Large intestine (tissue), 3 donors: ENCODE results near the gene FGF12. TPM values are rescaled to one million over a fixed set of nuclear protein-coding genes. Genes with fewer than 3 reads are reported as not detected.

Source experiments
- DNase-seq, 2 donors: peaks; one replicate each; pipeline versions ENCODE4 v3.0.0 to v3.0.0-alpha.2; 2013
- H3K27ac ChIP-seq: one replicate; pipeline ENCODE4 v1.5.1; 2013; ENCODE audit warnings: low read length
- H3K27me3 ChIP-seq: 2 replicates; pipeline ENCODE4 v1.6.1; 2013; ENCODE audit warnings: low read length; ENCODE audit not compliant: control insufficient read depth, insufficient read depth
- H3K36me3 ChIP-seq: 2 replicates; pipeline ENCODE4 v1.6.1; 2013; ENCODE audit warnings: low read length; ENCODE audit not compliant: control insufficient read depth, insufficient read depth
- H3K4me1 ChIP-seq: one replicate; pipeline ENCODE4 v1.6.1; 2013; ENCODE audit warnings: low read length; ENCODE audit not compliant: control insufficient read depth, insufficient read depth
- H3K4me3 ChIP-seq: one replicate; pipeline ENCODE4 v1.5.1; 2013; ENCODE audit warnings: low read length
- H3K9me3 ChIP-seq: one replicate; pipeline ENCODE4 v1.6.1; 2013; ENCODE audit warnings: mild to moderate bottlenecking, low read depth, low read length, moderate library complexity; ENCODE audit not compliant: control insufficient read depth
- WGBS: methylation state at CpG from one replicate; pipeline ENCODE4 v1.1.5; 2013; ENCODE audit warnings: low lambda C conversion rate; ENCODE audit not compliant: insufficient coverage; 5-methylcytosine and 5-hydroxymethylcytosine counted together
- polyA plus RNA-seq: library from polyadenylated mRNA; unstranded; fragments of 120-200 nt; gene quantifications from one replicate; pipeline ENCODE4 v1.2.1, GENCODE V29; 2013

FGF12 gene
- polyA plus RNA-seq, 1 donor = 2.1 TPM

DNA sequence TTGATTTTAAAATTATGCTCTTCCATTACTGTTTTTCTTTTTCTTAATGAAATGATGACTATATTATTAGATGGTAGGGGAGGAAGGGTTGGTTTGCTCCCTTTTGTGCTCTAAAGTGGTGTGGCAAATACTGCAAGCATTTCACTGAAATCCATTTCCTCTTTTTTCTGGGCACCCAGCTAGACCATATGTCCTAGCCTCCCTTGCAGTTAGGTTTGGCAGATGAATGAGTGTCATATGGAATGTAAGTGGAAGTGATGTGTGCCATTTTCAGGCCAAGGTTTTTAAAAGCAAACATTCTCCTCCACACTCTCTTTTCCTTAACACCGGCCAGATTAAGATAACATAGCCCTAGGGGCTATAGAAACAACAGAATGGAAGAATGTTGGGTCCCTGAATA lies 363.0 kb downstream of the FGF12 start:
- no peaks in the 10 kb centered on the region for H3K9me3 ChIP-seq
- DNase-seq = no peak
- no peak overlapping the region for H3K27ac ChIP-seq
- no CpG with 5 or more reads among the region's 1 CpG for whole genome bisulfite sequencing
- H3K36me3 ChIP-seq = no peaks in the 10 kb centered on the region
- H3K4me1 ChIP-seq = no peaks in the 10 kb centered on the region
- H3K4me3 ChIP-seq = no peak overlapping the region
- no peaks in the 10 kb centered on the region for H3K27me3 ChIP-seq

DNA sequence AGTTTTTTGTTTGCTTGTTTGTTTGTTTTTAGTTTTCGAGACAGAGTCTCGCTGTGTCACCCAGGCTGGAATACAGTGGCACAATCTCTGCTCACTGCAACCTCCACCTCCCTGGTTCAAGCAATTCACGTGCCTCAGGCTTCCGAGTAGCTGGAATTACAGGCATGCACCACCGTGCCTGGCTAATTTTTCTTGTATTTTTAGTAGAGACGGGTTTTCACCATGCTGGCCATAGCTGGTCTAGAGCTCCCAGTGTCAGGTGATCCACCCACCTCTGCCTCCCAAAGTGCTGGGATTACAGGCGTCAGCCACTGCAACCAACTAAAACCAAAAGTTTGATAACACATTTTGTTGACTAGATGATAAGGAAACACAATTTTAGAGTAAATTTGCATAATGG lies 372.7 kb downstream of the FGF12 start:
- WGBS = no CpG with 5 or more reads among the region's 7 CpGs
- H3K4me3 ChIP-seq = no peak overlapping the region
- H3K9me3 ChIP-seq = no peaks in the 10 kb centered on the region
- DNase-seq = no peak
- no peaks in the 10 kb centered on the region for H3K27me3 ChIP-seq
- H3K27ac ChIP-seq = no peak overlapping the region
- H3K4me1 ChIP-seq = no peaks in the 10 kb centered on the region
- no peaks in the 10 kb centered on the region for H3K36me3 ChIP-seq

DNA sequence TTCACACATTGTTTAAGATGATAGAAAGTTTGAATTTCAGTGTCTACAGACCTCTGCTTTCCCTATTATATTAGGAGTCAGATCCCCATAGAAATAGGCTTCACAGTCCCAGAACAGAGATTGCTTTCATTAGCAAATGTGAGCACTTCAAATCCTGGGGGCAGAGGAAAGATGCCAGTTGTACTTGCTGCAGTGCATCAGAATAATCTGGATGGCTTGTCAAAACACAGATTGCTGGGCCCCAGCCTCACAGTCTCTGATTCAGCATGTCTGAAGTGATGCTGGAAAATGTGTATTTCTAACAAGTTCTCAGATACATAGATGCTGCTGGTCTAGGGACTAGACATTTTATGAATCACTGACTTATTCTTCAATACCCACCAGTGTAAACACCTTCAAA lies 375.2 kb downstream of the FGF12 start:
- Histone ChIP-seq H3K9me3 (no peaks in the 10 kb centered on the region), H3K4me1 (no peaks in the 10 kb centered on the region), H3K27me3 (no peaks in the 10 kb centered on the region), H3K4me3 (no peak overlapping the region), H3K36me3 (no peaks in the 10 kb centered on the region), H3K27ac (no peak overlapping the region)
- DNase-seq = no peak

DNA sequence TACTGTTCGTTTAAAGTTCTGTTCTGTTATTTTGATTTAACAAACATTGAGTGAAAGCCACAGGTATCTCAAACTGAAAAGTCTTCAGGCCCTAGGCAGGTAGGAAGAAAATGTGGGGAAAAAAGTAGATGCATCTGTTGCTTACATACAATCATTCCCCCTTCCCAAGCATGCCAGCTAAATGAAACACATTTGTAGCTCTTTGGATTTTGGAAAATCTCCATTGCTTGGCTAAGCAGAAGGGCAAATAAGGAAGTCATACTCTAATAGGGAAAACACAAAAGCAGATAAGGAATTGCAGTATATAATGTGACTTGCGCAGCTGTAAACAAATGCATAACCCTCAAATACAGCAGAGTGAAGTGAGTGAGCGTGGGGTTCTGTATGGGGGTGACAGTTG lies 375.9 kb downstream of the FGF12 start:
- WGBS = 83% methylated on average over 2 of the region's 3 CpGs
- no peak overlapping the region for H3K27ac ChIP-seq
- H3K9me3 ChIP-seq = no peaks in the 10 kb centered on the region
- H3K4me1 ChIP-seq = no peaks in the 10 kb centered on the region
- no peaks in the 10 kb centered on the region for H3K36me3 ChIP-seq
- H3K27me3 ChIP-seq = no peaks in the 10 kb centered on the region
- DNase-seq = no peak
- H3K4me3 ChIP-seq = no peak overlapping the region

DNA sequence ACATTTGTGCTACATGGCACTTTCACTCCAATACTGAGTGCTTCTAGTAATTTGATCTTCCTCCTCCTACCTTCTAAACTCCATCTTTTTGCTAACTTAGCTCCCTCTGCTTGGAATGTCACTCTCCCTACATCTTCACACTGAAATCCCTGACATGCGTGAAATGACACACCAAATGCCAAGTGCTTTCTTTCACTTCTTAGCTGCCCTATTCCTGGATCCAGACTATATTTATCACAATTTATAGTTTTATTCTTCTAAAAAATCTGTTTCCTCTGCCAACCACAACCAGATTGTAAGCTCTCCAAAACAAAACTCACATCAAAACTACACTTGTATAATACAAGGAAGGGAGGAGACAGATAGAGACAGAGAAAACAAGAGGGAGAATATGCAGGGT lies 387.3 kb downstream of the FGF12 start:
- H3K4me3 ChIP-seq = no peak overlapping the region
- no peaks in the 10 kb centered on the region for H3K27me3 ChIP-seq
- H3K4me1 ChIP-seq = no peaks in the 10 kb centered on the region
- no peak overlapping the region for H3K27ac ChIP-seq
- no peaks in the 10 kb centered on the region for H3K36me3 ChIP-seq
- no peak for DNase-seq
- 83% methylated on average over 1 of the region's 1 CpG for WGBS
- no peaks in the 10 kb centered on the region for H3K9me3 ChIP-seq

DNA sequence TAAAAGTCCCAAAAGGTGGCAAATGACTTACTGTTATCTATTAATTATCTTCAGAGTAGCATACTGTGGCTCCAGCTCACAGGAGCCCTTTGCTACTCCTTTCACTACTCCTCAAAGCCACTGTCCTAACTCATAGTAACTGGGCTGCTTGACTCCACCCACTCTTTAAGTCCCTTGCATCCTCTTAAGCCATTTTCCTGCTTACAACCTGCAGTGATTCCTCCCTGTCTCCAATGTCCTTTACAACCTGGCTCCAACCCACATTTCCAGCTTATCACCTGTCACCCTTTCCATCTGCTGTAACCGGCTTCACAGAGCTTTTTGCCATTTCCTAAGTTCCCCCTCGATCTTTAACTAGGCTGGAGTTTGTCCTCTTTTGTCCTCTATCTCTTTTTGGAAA lies 388.1 kb downstream of the FGF12 start:
- H3K4me1 ChIP-seq = no peaks in the 10 kb centered on the region
- no peak overlapping the region for H3K4me3 ChIP-seq
- H3K9me3 ChIP-seq = no peaks in the 10 kb centered on the region
- DNase-seq = no peak
- H3K27me3 ChIP-seq = no peaks in the 10 kb centered on the region
- no peaks in the 10 kb centered on the region for H3K36me3 ChIP-seq
- 54% methylated on average over 2 of the region's 2 CpGs for WGBS
- no peak overlapping the region for H3K27ac ChIP-seq

DNA sequence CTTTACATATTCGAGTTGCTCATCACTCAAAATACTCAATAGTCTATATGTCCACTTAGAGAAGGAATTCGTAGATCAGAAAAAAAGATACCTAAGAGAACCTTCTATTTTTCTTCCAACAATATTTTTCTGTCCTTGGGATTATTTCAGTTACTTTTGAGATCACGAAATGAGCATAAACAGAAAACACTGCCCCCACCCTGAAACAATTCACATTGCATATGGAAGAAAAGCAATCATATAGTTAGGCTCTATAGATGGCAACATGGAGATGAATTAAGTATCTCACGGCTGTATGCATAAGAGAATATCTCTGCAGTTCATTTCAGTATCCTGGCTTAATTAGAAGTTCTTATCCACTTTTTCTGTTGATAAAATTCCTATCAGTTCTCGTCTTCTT lies 391.1 kb downstream of the FGF12 start:
- Histone ChIP-seq H3K27ac (no peak overlapping the region), H3K27me3 (no peaks in the 10 kb centered on the region), H3K4me1 (no peaks in the 10 kb centered on the region), H3K36me3 (no peaks in the 10 kb centered on the region), H3K4me3 (no peak overlapping the region), H3K9me3 (no peaks in the 10 kb centered on the region)
- WGBS = 77% methylated on average over 3 of the region's 5 CpGs
- no peak for DNase-seq

DNA sequence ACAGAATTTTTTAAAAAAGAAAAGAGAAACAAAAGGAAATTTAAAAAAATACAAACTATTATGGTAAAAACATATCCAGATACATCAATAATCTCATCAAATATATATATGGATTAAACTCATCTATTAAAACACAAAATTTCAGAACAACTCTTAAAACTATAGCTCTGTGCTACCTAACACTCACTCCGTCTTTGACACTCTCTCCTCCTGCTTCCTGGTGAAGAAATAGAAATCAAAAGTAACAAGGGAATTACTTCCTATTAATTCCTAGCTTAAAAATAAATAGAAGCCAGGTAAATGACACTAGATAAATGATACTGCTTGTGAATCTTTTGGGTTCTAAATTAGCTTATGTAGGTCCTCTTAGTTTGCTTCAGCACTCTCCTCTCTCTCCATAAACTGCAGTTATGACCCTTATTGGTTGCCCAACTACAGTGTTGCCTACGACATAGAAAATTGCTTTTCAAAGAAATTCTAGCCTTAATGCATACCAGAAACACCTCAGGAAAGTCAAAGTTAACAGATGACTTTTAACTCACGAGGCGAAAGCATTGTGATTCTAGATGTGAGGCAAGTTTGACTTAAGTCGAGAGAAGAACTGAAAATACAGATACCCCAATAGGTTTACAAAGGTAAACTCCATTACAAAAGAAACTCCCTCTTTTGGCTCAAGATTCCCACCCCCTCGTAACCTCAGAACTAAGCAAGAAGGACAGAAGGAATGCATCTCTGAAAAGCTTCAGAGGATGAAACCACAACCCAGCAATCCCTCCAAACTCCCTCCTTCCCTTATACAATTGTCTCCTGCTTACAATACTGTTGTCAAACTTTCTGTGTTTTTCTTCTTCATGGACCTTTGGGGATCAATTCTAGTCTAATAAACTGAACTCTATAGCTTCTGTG lies 394.7 kb downstream of the FGF12 start:
- DNase-seq = no peak

DNA sequence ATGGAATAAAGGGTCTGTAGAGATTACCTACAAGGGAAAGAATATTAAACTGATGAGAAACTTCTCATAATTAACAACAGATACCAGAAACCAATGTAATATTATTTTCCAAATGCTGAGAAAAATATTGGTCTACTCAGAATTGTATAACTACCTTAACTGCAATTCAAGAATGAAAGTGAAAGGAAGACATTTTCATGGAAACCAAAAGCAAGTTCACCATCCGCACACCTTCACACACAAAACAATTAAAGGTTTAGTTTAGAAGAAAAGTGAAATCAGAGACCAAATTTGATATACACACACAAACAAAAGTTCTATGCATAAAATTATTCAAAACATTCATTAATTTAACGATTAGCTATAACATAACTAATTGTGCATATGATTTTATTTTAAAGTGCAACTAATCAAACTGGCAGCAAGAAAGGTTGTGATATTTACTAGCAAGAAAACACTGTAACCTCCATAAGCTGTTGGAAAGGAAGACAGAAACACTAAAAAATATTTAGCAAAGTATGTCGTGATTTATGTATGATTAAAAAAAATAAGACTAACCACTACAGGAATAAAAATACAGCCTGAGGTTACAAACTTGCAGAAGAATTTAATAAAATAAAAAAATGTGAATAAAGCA lies 395.5 kb downstream of the FGF12 start:
- Histone ChIP-seq H3K9me3 (no peaks in the 10 kb centered on the region), H3K4me3 (no peak overlapping the region), H3K27me3 (no peaks in the 10 kb centered on the region), H3K27ac (no peak overlapping the region), H3K4me1 (no peaks in the 10 kb centered on the region), H3K36me3 (no peaks in the 10 kb centered on the region)
- WGBS = 91% methylated on average over 3 of the region's 3 CpGs
- DNase-seq = no peak

More for the DNA sequence above, 394.7 kb downstream of the FGF12 start:
- WGBS = 44% methylated on average over 2 of the region's 6 CpGs
- Histone ChIP-seq H3K36me3 (no peaks in the 10 kb centered on the region), H3K4me1 (no peaks in the 10 kb centered on the region), H3K9me3 (no peaks in the 10 kb centered on the region), H3K27ac (no peak overlapping the region), H3K4me3 (no peak overlapping the region), H3K27me3 (no peaks in the 10 kb centered on the region)

DNA sequence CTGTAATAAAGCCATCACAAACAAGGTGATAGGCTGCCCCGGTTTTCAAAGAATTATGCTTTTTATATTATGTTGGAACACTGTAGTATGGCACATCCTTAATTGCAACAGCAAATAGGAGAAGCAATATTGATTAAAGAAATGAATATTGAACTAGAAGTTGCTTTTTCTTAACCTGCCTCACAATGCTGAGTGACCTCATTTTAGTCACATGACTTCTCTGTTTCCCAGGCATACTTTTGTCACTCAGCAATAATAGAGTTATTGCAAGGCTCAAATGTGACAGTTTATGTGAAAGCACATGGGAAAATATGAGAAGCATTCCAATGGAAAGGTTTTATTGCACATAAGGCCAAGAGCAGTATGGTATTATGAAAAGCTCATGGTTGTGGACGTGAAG lies 400.7 kb downstream of the FGF12 start:
- Histone ChIP-seq H3K36me3 (no peaks in the 10 kb centered on the region), H3K9me3 (no peaks in the 10 kb centered on the region), H3K27ac (no peak overlapping the region), H3K27me3 (no peaks in the 10 kb centered on the region), H3K4me1 (no peaks in the 10 kb centered on the region), H3K4me3 (no peak overlapping the region)
- no peak for DNase-seq
- WGBS = 100% methylated on average over 1 of the region's 2 CpGs

DNA sequence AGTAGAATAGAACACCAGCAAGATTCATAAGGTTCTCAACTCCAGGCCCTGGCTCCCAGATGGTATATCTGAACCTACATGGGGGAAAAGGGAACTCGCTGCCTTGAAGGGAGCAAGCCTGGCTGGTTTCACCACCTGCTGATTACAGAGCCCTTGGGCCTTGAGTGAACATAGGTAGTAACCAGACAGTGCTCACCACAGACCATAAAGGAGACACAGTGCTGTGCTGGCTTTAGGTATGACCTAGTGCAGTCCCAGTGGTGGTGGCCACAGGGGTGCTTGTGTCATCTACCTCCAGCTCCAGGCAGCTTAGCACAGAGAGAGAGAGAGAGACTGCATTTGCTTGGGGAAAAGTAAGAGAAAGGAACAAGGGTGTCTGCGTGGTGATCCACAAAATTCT lies 409.8 kb downstream of the FGF12 start:
- H3K4me1 ChIP-seq = no peaks in the 10 kb centered on the region
- no peaks in the 10 kb centered on the region for H3K9me3 ChIP-seq
- no peak for DNase-seq
- WGBS = no CpG with 5 or more reads among the region's 2 CpGs
- no peak overlapping the region for H3K27ac ChIP-seq
- no peaks in the 10 kb centered on the region for H3K36me3 ChIP-seq
- H3K27me3 ChIP-seq = no peaks in the 10 kb centered on the region
- H3K4me3 ChIP-seq = no peak overlapping the region
